ENCODE data around the gene SIRPB1.
"Not testable (repeated sequence)": the region's sequence is repeated elsewhere in the genome, so short reads cannot be mapped to it uniquely, and the experiment has no call there.

The SIRPB1 gene

GRCh38 chr20:1627200-1627550, 7.4 kb upstream of the SIRPB1 start:
- H3K36me3 Mint-ChIP-seq: peaks cover 39% of the 10 kb centered on the region
- no peak overlapping the region for H3K4me3 Mint-ChIP-seq
- peak overlapping the region; percentile 100 for H3K27ac Mint-ChIP-seq
- peaks cover 93% of the 10 kb centered on the region for H3K4me1 Mint-ChIP-seq
- no peaks in the 10 kb centered on the region for H3K9me3 Mint-ChIP-seq
- no peaks in the 10 kb centered on the region for H3K27me3 Mint-ChIP-seq

GRCh38 chr20:1626528-1627199, 6.9 kb upstream of the SIRPB1 start:
- no peaks in the 10 kb centered on the region for H3K27me3 Mint-ChIP-seq
- H3K36me3 Mint-ChIP-seq: peaks cover 36% of the 10 kb centered on the region
- no peak overlapping the region for H3K4me3 Mint-ChIP-seq
- H3K27ac Mint-ChIP-seq: peak overlapping the region; percentile 100
- no peaks in the 10 kb centered on the region for H3K9me3 Mint-ChIP-seq
- peaks cover 93% of the 10 kb centered on the region for H3K4me1 Mint-ChIP-seq

DNA sequence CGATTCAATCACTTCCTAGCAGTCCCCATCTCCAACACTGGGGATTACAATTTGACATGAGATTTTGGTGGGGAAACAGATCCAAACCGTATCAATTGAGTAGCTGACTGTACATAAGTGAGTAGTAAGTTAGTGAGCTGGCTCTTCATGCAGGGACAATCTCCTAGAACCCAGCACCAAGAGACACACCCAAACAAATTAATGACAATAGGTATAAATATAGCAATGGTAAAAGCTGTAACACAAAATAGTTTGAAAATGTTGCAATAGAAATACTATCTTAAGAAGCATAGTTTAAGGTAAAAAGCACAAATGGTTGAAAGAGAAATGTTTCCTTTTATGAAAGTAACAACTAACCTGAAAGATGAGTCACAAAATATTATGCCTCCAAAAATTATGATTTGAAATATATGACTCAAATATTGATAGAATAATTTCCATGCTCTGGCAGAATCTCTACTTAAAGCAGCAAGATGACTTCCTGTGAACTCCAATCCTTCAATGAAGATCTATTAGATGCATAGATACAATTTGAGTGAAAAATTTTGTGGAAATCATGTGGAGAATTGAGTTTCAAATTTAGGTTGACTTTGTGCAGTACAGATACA, 5.4 kb upstream of the SIRPB1 start:
- peak overlapping the region; percentile 100 for H3K27ac Mint-ChIP-seq
- H3K36me3 Mint-ChIP-seq: peaks cover 34% of the 10 kb centered on the region
- peak overlapping the region; percentile 86 for H3K4me3 Mint-ChIP-seq
- H3K27me3 Mint-ChIP-seq: no peaks in the 10 kb centered on the region
- peaks cover 98% of the 10 kb centered on the region for H3K4me1 Mint-ChIP-seq
- H3K9me3 Mint-ChIP-seq: peaks cover 5% of the 10 kb centered on the region

- Mint-ChIP-seq H3K9me3 (peaks cover 5% of the 10 kb centered on the region), H3K4me3 (no peak overlapping the region), H3K4me1 (peaks cover 98% of the 10 kb centered on the region), H3K27ac (peak overlapping the region; percentile 91), H3K27me3 (no peaks in the 10 kb centered on the region), H3K36me3 (peaks cover 29% of the 10 kb centered on the region)
These were observed 3.8 kb upstream of the SIRPB1 start for GRCh38 chr20:1623501-1624205.

DNA sequence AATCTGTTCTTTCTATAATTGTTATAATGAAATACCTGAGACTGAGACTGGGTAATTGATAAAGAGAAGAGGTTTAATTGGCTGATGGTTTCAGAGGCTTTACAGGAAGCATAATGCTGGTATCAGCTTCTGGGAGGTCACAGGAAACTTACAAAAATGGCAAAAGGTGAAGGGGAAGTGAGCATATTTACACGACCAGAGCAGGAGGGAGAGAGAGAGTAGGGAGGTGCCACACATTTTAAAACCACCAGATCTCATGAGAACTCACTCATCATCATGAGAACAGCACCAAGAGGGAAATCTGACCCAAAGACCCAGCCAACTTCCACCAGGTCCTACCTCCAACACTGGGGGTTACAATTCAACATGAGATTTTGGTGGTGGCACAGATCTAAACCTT, 2.6 kb upstream of the SIRPB1 start:
- peaks cover 5% of the 10 kb centered on the region for H3K9me3 Mint-ChIP-seq
- H3K4me3 Mint-ChIP-seq: peak overlapping the region; percentile 43
- peaks cover 89% of the 10 kb centered on the region for H3K4me1 Mint-ChIP-seq
- H3K27ac Mint-ChIP-seq: peak overlapping the region; percentile 96
- no peaks in the 10 kb centered on the region for H3K27me3 Mint-ChIP-seq
- peaks cover 27% of the 10 kb centered on the region for H3K36me3 Mint-ChIP-seq

DNA sequence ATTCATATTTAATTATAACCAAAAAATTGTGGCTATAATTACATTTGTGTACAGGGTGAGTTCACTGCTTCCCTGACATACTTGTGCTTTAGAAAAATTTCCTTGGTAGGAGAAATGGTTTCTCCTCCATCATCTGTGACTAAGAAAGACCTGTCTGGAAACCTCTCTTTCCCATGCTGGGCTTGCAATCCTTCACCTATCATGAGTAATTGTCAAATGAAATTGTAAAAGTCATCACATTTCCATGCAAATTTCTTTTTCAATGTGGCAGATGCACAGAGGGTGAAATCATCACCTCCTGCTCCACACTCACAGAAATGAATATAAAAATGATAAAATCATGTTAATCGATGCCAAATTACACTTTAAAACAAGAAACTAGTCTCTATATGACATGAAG, 1.5 kb upstream of the SIRPB1 start:
- peak overlapping the region; percentile 20 for H3K4me3 Mint-ChIP-seq
- H3K9me3 Mint-ChIP-seq: peaks cover 5% of the 10 kb centered on the region
- peak overlapping the region; percentile 92 for H3K27ac Mint-ChIP-seq
- no peaks in the 10 kb centered on the region for H3K27me3 Mint-ChIP-seq
- peaks cover 86% of the 10 kb centered on the region for H3K4me1 Mint-ChIP-seq
- H3K36me3 Mint-ChIP-seq: peaks cover 28% of the 10 kb centered on the region

DNA sequence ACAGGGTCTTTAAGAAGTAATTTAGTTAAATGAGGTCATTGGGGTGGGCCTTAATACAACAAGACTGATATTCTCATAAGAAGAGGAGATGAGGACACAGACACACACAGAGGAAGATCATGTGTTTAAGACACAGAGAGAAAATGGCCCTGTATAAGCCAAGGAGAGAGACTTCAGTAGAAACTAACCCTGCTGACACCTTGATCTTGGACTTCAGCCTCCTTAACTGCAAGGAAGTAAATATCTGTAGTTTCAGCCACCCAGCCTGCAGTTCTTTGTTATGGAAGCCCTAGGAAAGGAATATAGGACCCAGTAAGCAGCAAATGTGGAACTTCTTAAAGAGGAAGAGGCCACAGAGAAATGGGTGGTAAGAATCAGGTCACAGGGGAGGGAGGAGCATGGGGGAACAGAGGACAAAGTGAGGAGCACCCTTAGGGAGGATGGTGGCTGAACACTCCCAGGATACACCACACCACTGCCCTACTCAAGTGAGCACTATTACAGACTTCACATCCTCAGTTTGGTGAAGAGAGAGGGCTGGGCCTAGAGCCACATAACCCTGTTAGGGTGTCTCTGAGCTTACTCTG, 762 bp downstream of the SIRPB1 start:
- Mint-ChIP-seq H3K9me3 (peaks cover 5% of the 10 kb centered on the region), H3K4me3 (peak overlapping the region; percentile 33), H3K27ac (peak overlapping the region; percentile 77), H3K27me3 (no peaks in the 10 kb centered on the region), H3K4me1 (peaks cover 67% of the 10 kb centered on the region), H3K36me3 (peaks cover 26% of the 10 kb centered on the region)

GRCh38 chr20:1618479-1618878, 1.3 kb downstream of the SIRPB1 start:
- Mint-ChIP-seq H3K4me3 (no peak overlapping the region), H3K27me3 (no peaks in the 10 kb centered on the region), H3K36me3 (peaks cover 30% of the 10 kb centered on the region), H3K9me3 (peaks cover 5% of the 10 kb centered on the region), H3K27ac (peak overlapping the region; percentile 65), H3K4me1 (peaks cover 62% of the 10 kb centered on the region)

- Mint-ChIP-seq H3K27ac (no peak overlapping the region), H3K4me1 (peaks cover 46% of the 10 kb centered on the region), H3K27me3 (no peaks in the 10 kb centered on the region), H3K4me3 (no peak overlapping the region), H3K36me3 (peaks cover 27% of the 10 kb centered on the region), H3K9me3 (peaks cover 5% of the 10 kb centered on the region)
These were observed 2.9 kb downstream of the SIRPB1 start for GRCh38 chr20:1616858-1617434.

DNA sequence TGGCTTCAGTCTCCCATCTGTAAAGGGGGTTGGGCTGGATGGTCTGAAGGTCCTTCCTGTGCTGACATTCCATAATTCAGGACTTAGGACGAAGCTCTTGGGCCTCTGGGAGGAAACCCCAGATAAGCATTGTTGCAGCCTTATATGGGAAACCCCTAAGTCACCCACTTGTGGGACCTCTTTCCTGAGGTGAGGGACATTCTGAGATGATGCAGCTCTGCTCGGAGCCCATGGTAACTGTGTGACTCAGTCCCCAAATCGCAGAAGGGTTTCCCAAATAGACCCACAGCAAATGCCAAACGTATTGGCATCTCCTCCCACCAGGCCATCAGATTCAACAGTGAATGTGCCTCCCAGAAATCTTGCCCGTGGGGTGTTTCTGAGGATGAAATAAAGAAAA, 9.4 kb downstream of the SIRPB1 start:
- H3K4me3 Mint-ChIP-seq, H3K27me3 Mint-ChIP-seq, H3K27ac Mint-ChIP-seq, H3K36me3 Mint-ChIP-seq, H3K4me1 Mint-ChIP-seq, H3K9me3 Mint-ChIP-seq: not testable (repeated sequence)

DNA sequence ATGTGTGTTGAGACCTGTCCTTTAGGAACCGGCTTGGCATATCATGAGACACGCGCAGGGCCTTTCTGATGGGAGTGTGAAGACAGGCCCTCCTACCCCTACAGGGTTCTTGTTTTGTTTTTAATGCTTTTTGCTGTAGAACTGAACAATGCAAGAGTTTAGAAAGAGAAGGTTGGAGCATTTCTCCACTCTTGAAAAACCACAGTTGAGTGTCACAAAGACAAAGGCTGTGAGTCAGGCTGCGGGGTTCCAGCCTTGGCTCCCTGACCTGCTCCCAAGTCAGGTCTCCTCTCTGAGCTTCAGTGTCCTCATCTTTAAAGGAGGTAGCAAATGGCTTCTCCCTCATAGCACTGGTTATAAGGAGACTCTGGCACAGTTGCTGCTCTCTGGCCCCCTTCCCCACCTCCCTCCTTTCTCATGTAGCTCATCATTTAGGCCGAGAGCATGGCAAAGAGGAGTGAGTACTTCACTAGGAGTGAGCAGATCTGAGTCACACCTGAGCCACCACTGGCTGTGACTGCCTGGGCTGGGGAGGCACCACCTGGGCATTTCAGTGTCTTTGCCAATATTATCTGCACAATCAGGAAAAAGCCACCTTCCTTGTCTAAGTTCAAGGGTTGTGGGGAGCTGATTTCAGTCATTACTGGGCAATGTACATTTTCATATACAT, 11.0 kb downstream of the SIRPB1 start:
- H3K9me3 Mint-ChIP-seq, H3K4me3 Mint-ChIP-seq, H3K27me3 Mint-ChIP-seq: not testable (repeated sequence)

GRCh38 chr20:1600736-1601135, 19.1 kb downstream of the SIRPB1 start:
- H3K4me3 Mint-ChIP-seq: no peak overlapping the region
- no peaks in the 10 kb centered on the region for H3K9me3 Mint-ChIP-seq
- H3K27me3 Mint-ChIP-seq: no peaks in the 10 kb centered on the region
- H3K36me3 Mint-ChIP-seq: no peaks in the 10 kb centered on the region
- H3K4me1 Mint-ChIP-seq: no peaks in the 10 kb centered on the region
- H3K27ac Mint-ChIP-seq: no peak overlapping the region

More for the DNA sequence above, 11.0 kb downstream of the SIRPB1 start:
- not testable (repeated sequence) for H3K4me1 Mint-ChIP-seq, H3K36me3 Mint-ChIP-seq, H3K27ac Mint-ChIP-seq

DNA sequence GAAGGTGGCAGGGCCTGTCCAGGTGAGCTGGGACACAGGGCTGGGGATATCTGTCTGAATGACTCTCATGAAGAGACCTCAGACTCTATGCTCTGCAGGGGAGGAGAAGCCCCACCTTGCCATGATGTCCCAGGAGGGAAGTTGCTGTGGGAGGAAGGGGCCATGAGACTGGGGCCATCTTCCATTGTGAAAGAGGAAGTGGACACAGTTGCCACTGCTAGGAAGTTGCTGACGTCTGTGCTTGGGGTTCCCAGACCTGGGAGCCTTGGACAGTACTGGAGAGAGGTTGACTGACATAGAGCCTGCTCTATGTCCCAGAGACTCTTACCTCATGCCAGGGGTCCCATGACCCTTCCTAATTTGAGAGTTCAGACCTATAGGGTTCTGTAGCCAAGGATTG, 24.5 kb downstream of the SIRPB1 start:
- no peaks in the 10 kb centered on the region for H3K4me1 Mint-ChIP-seq
- no peaks in the 10 kb centered on the region for H3K27me3 Mint-ChIP-seq
- H3K27ac Mint-ChIP-seq: no peak overlapping the region
- no peak overlapping the region for H3K4me3 Mint-ChIP-seq
- no peaks in the 10 kb centered on the region for H3K9me3 Mint-ChIP-seq
- H3K36me3 Mint-ChIP-seq: no peaks in the 10 kb centered on the region

- Mint-ChIP-seq H3K27ac (no peak overlapping the region), H3K36me3 (no peaks in the 10 kb centered on the region), H3K27me3 (no peaks in the 10 kb centered on the region), H3K4me3 (no peak overlapping the region), H3K9me3 (no peaks in the 10 kb centered on the region), H3K4me1 (no peaks in the 10 kb centered on the region)
These were observed 31.0 kb downstream of the SIRPB1 start for GRCh38 chr20:1588533-1589460.

Measured in activated naive CD4-positive, alpha-beta T cell treated with anti-CD3 and anti-CD28 coated beads, Interleukin-2, amount 50 U/mL, for 24 hours (primary cell).